Limb (tissue), 2 donors: ENCODE measurements around the gene SS18L1.
"Not testable (repeated sequence)": the region's sequence is repeated elsewhere in the genome, so short reads cannot be mapped to it uniquely, and the experiment has no call there.

Experiments used
- DNase-seq, 2 donors: peaks; one replicate each; pipeline ENCODE4 v3.0.0-alpha.2; 2016; ENCODE audit errors: extremely low spot score in 2 of 2

Gene SS18L1

DNA sequence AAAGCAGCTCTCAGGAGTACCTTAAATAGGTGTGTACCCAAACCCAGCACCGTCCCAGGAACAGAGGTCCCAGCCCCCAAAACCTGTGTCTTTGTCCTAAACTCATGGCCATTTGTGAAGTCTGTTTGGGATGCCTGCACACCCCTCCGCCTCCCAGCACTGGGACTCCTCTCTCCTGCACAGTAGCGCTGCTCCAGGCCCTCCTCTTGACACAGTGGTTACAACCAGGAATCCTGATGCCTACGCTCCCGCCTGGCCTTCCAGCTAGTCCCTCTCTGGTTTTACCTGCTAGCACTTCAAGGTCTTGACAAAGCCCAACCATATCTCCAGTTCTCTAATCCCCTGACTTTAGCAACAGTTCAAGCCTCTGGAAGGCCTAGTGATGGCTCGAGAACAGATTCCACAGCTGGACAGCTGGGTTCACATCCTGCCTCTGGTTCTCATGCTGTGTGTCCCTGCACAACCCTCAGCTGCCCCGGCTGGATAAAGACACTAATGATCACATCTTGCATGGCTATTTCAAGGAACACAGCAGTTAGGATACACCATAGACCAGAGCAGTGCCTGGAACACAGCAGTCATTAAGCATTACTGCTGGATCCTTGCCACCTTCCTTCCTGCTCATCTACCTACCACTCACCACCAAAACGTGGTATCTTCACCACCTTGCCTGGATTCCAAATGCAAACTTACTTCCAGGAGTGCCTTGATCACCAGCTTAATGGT, 5.9 kb upstream of the SS18L1 start:
- no peak for DNase-seq

- DNase-seq, result no peak
Measured at GRCh38 chr20:62138204-62138543, 5.4 kb upstream of the SS18L1 start.

GRCh38 chr20:62138912-62139311, 4.7 kb upstream of the SS18L1 start:
- DNase-seq, result no peak

GRCh38 chr20:62139636-62140035, 3.9 kb upstream of the SS18L1 start:
- DNase-seq, result no peak

DNA sequence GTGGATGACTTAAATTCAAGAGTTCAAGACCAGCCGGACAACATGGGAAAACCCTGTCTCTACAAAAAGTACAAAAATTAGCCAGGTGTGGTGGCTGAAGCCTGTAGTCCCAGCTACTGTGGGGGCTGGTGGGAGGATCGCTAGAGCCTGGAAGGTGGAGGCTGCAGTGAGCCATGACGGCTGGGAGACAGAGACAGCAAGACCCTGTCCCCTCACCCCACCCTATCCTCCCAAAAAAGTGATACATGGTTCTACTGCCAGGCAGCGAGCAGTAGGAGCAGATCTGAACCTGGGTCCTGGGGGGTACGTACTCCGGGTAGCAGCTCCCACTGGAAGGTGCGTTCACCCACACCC, 2.5 kb upstream of the SS18L1 start:
- DNase-seq, result no peak

- DNase-seq, result peak in 1 of 2 donors; percentile 6
Measured at GRCh38 chr20:62141397-62142251, 1.9 kb upstream of the SS18L1 start.

- DNase-seq, result no peak
Measured at GRCh38 chr20:62142252-62143080, 1.1 kb upstream of the SS18L1 start.

DNA sequence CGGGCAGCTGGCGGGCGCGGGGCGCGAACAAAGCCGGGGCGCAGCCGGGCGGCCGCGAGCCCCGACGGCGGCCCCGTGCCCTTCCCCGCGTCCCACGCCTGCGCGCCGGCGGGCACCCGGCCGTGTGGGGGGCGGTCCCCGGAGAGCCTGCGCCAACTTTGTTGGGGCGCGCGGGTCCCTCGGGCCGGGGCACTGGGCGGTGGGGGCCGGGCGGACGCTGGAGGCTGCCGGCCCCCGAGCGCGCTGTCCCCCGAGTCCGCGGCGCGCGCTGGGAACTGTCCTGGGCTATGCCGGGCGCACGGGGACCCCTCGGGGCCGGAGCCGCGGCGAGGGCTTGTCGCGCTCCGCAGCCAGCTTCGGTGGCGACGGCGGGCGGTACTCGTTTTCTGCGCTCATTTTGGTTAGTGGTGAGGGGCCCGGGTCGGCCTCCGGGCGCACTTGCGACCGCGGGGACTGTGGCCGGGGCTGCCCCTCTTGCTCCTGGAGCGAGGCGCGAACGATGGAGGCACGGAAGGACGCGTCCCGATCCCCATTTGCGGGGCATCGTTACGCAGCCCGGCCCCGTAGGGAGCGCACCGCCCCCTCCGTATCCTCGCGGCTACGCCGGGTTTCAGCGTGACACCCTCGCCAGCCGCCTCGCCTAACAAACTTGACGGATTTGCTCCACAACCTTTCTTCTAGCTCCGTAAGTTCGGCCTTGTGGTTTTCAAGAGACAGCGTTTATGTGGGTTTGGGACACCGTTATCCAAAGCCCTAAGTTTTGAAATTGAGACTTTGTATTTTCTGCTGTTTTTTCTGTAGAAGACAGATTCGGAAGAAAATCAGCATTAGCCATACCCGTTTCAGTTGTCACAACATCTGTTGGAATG, 622 bp downstream of the SS18L1 start:
- peak; percentile 2 to 67 for DNase-seq

GRCh38 chr20:62145688-62146018, 2.1 kb downstream of the SS18L1 start:
- no peak for DNase-seq

DNA sequence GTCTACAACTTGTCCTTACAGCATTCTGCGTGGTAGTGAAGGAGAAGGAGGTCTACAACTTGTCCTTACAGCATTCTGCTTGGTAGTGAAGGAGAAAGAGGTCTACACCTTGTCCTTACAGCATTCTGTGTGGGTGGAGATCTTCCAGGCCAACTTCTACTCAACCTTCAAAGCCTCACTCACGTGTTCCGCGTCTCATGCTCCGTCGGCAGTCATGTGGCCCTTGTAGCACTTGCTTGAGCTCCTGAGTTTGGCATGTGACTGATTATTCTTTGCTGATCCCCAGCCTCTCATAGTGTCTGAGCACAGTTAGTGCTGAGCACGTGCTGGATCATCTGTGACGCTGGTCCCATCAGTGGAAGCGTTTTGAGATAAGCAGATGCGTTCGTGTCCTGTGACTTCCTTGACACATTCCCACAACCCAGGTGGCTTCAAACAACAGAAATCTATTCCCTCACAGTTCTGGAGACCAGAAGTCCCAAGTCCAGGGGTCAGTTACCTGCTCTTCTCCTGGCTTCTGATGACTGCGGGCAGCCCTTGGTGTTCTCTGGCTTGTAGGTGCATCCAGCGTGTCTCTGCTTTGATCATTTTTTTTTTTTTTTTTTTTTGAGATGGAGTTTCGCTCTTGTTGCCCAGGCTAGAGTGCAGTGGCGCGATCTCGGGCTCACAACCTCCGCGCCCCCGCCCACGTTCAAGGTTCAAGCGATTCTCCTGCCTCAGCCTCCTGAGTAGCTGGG, 2.6 kb downstream of the SS18L1 start:
- DNase-seq, result no peak

- no peak for DNase-seq
Measured at GRCh38 chr20:62147125-62147524, 3.6 kb downstream of the SS18L1 start.

DNA sequence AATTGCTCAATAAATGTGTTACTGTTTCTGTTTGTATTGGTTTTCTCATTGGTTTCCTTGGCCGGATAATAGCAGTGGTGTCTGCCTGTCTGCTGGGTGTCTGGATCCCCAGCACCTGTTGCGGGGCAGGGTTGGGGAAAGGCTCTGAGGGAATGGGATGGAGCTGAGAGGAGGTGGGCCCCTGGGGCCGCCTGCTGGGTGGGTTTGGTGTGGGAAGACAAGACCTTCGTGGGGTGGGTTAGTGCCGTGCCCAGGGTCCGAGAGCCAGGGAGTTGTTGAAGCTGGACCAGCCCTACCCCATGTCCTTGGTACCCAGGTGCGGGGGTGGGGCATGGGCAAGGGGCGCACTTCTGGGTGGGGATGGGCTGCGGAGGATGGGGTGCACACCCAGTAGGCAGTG, 4.0 kb downstream of the SS18L1 start:
- no peak for DNase-seq

- not testable (repeated sequence) for DNase-seq
Measured at GRCh38 chr20:62148383-62148782, 4.8 kb downstream of the SS18L1 start.

DNA sequence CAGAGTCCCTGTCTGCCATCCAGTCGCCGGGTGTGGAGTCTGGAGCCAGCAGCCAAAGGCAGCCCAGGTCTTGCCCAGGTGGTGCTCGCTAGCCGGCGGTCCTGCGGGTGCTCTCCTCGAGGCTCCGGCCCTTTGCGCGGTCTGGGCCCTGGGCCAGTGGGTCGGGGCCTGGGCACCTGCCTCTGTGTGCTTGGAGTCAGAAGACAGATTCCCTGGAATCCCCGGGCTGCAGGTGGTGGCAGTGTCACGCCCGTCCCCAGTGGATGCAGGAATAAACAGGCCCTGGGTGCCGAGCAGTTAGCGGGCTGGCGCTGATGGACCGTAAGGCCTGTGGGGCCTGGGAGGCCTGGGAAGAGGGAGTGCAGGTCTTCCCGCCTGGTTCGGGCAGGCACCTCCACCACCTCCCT, 5.3 kb downstream of the SS18L1 start:
- DNase-seq, result no peak

GRCh38 chr20:62149532-62150309, 6.2 kb downstream of the SS18L1 start:
- DNase-seq, result no peak

- no peak for DNase-seq
Measured at GRCh38 chr20:62150310-62150575, 6.7 kb downstream of the SS18L1 start.

- DNase-seq, result no peak
Measured at GRCh38 chr20:62151225-62151624, 7.7 kb downstream of the SS18L1 start.

DNA sequence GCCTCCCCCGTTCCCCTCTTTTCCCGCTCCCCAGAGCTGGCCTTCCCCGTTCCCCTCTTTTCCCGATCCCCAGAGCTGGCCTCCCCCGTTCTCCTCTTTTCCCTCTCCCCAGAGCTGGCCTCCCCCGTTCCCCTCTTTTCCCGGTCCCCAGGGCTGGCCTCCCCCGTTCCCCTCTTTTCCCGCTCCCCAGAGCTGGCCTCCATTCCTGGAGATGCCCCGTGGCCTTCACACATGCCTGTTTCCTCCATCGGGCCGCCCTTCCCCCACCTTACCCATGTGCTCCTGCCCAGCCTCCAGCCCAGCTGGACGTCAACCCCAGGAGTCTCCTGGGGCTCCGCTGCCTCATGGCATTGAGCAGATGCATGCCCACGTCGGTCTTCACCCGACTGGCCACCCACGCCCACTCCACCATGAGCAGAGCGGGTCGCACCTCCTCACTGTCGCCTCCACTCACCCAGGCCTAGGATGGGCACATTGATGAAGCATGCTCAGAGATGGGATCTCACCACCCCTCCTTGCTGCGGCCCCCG, 8.3 kb downstream of the SS18L1 start:
- no peak for DNase-seq

GRCh38 chr20:62155428-62156253, 12.1 kb downstream of the SS18L1 start:
- DNase-seq, result no peak
